Measurements from ENCODE around the gene GTF3C2. TPM values are rescaled to one million over a fixed set of nuclear protein-coding genes. Genes with fewer than 3 reads are reported as not detected.
"Not testable (repeated sequence)": the region's sequence is repeated elsewhere in the genome, so short reads cannot be mapped to it uniquely, and the experiment has no call there.

GTF3C2 gene
- total RNA-seq, 1 experiment from 2014 or later = 77.7 TPM

DNA sequence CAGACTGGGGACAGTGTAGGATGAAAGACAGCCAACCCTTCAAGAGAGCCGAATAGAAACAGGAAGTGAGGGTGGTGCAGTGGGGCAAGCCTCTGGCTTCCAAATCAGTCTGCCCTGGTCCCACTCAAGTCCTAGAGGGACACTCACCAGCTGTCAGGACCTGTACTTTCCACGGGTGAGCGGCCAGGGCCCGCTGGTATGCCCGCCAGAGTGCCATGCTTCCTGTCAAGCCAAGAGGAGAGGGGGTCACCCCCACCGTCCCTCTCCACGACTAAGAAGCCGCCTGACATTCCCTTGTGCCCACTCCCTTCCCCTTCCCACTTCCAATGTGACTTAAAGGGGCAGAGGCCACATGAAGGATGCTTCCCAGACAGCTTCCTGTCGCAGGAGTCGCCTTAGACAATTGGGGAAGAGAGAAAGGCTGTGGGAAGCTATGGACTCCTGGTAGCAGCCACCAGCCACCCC lies 34.2 kb downstream of the GTF3C2 start:
- H3K36me3 ChIP-seq (ENCODE audit: control insufficient read depth, insufficient read depth, low read length) = peaks cover 9% of the 10 kb centered on the region; the same call in 1 of the 2 replicates
- peak; percentile 10 for ATAC-seq
- TF ChIP-seq, protein P1, sequence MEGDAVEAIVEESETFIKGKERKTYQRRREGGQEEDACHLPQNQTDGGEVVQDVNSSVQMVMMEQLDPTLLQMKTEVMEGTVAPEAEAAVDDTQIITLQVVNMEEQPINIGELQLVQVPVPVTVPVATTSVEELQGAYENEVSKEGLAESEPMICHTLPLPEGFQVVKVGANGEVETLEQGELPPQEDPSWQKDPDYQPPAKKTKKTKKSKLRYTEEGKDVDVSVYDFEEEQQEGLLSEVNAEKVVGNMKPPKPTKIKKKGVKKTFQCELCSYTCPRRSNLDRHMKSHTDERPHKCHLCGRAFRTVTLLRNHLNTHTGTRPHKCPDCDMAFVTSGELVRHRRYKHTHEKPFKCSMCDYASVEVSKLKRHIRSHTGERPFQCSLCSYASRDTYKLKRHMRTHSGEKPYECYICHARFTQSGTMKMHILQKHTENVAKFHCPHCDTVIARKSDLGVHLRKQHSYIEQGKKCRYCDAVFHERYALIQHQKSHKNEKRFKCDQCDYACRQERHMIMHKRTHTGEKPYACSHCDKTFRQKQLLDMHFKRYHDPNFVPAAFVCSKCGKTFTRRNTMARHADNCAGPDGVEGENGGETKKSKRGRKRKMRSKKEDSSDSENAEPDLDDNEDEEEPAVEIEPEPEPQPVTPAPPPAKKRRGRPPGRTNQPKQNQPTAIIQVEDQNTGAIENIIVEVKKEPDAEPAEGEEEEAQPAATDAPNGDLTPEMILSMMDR (IDR thresholded peaks at IDR 0.05) = no peak
- TF ChIP-seq SIN3A (IDR thresholded peaks at IDR 0.05; ENCODE audit: borderline replicate concordance, insufficient read depth, low read depth, low read length) (no peak), POLR2AphosphoS5 (IDR thresholded peaks at IDR 0.05; ENCODE audit: low read depth, low read length) (no peak), TCF7L2 (IDR thresholded peaks at IDR 0.05; ENCODE audit: low read depth, low read length) (no peak)
- TF ChIP-seq, protein P2, sequence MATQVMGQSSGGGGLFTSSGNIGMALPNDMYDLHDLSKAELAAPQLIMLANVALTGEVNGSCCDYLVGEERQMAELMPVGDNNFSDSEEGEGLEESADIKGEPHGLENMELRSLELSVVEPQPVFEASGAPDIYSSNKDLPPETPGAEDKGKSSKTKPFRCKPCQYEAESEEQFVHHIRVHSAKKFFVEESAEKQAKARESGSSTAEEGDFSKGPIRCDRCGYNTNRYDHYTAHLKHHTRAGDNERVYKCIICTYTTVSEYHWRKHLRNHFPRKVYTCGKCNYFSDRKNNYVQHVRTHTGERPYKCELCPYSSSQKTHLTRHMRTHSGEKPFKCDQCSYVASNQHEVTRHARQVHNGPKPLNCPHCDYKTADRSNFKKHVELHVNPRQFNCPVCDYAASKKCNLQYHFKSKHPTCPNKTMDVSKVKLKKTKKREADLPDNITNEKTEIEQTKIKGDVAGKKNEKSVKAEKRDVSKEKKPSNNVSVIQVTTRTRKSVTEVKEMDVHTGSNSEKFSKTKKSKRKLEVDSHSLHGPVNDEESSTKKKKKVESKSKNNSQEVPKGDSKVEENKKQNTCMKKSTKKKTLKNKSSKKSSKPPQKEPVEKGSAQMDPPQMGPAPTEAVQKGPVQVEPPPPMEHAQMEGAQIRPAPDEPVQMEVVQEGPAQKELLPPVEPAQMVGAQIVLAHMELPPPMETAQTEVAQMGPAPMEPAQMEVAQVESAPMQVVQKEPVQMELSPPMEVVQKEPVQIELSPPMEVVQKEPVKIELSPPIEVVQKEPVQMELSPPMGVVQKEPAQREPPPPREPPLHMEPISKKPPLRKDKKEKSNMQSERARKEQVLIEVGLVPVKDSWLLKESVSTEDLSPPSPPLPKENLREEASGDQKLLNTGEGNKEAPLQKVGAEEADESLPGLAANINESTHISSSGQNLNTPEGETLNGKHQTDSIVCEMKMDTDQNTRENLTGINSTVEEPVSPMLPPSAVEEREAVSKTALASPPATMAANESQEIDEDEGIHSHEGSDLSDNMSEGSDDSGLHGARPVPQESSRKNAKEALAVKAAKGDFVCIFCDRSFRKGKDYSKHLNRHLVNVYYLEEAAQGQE (IDR thresholded peaks at IDR 0.05; ENCODE audit: insufficient read depth in 1 of 2, low read depth in 2 of 2, low read length in 1 of 2) = no peak
- H3K9me3 ChIP-seq (ENCODE audit: control insufficient read depth, insufficient read depth, low read depth, low read length) = no peaks in the 10 kb centered on the region
- H3K4me1 ChIP-seq (ENCODE audit: control insufficient read depth, insufficient read depth, low read length) = peaks cover 27% of the 10 kb centered on the region
- CTCF ChIA-PET = interaction anchor here (0.5 kb wide), 1 partner anchor 50 kb away, joined by 3 read pairs; no protein-coding TSS in a partner anchor
- peak overlapping the region; percentile 89 to 99 for H3K4me3 ChIP-seq (ENCODE audit: low read depth in 2 of 2, low read length in 2 of 2)
- no peaks in the 10 kb centered on the region for H3K27me3 ChIP-seq (ENCODE audit: control insufficient read depth, insufficient read depth, low read length)
- DNase-seq (ENCODE audit: low read depth, low spot score) = no peak
- POLR2A ChIA-PET = no interaction called here
- TSS peak; percentile 89 for BruUV-seq (replicated peaks)
- intact Hi-C loops (cut with micrococcal nuclease; ENCODE audit: unreplicated experiment) = no loop called here
- in situ Hi-C loops (cut with HindIII; ENCODE audit: low pct_unique_long_range_greater_than_20kb, low sequenced_read_pairs) = no loop called here
- H3K27ac ChIP-seq (ENCODE audit: low read length) = peak overlapping the region; percentile 100

DNA sequence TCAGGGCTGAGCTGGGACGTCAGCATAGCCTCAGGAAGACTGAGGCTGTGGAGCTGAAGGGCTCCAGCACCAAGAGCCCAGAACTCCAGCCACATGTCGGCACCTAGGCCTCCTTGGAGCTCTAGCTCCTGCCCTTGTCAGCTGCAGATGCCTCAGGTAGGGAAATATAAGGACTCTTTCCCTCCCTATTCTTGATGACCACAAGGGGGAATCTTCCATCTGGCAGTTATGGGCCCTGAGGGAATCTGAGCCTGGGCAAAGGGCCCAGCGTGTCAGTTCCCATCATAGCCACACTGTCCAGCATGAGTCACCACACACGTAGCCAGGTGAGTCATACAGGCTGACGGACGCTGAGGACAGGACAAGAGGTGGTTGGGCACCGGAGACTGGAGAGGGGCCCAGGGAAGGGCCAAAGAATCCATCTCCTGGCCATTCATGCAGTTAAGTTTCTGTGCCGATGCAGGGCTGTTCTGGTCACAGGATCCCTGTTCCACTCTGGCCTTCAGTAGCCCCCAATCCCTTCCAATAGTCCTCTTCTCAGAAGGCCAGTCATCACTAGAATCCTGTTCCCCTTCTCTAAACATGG lies 35.5 kb downstream of the GTF3C2 start:
- ChIA-PET CTCF (interaction anchor here (0.6 kb wide), 1 partner anchor 37 kb away, joined by 5 read pairs; no protein-coding TSS in a partner anchor), POLR2A (no interaction called here)
- peak; percentile 90 for ATAC-seq
- TF ChIP-seq SIN3A (IDR thresholded peaks at IDR 0.05; ENCODE audit: borderline replicate concordance, insufficient read depth, low read depth, low read length) = no peak
- TF ChIP-seq POLR2AphosphoS5 (IDR thresholded peaks at IDR 0.05; ENCODE audit: low read depth, low read length) = peak; percentile 73; the same call in 1 of the 2 replicates
- 0 out of 2 replicates have a peak, but pooled peaks have one; percentile 20 for TF ChIP-seq TCF7L2 (IDR thresholded peaks at IDR 0.05; ENCODE audit: low read depth, low read length)
- DNase-seq (ENCODE audit: low read depth, low spot score) = peak; percentile 95
- in situ Hi-C loops (cut with HindIII; ENCODE audit: low pct_unique_long_range_greater_than_20kb, low sequenced_read_pairs) = no loop called here
- Histone ChIP-seq H3K27me3 (ENCODE audit: control insufficient read depth, insufficient read depth, low read length) (no peaks in the 10 kb centered on the region), H3K9me3 (ENCODE audit: control insufficient read depth, insufficient read depth, low read depth, low read length) (no peaks in the 10 kb centered on the region), H3K36me3 (ENCODE audit: control insufficient read depth, insufficient read depth, low read length) (peaks cover 6% of the 10 kb centered on the region; the same call in 1 of the 2 replicates), H3K4me1 (ENCODE audit: control insufficient read depth, insufficient read depth, low read length) (peaks cover 27% of the 10 kb centered on the region), H3K27ac (ENCODE audit: low read length) (peak overlapping the region; percentile 100), H3K4me3 (ENCODE audit: low read depth in 2 of 2, low read length in 2 of 2) (peak overlapping the region; percentile 89 to 99)
- intact Hi-C loops (cut with micrococcal nuclease; ENCODE audit: unreplicated experiment) = no loop called here
- BruUV-seq (replicated peaks) = no TSS peak

DNA sequence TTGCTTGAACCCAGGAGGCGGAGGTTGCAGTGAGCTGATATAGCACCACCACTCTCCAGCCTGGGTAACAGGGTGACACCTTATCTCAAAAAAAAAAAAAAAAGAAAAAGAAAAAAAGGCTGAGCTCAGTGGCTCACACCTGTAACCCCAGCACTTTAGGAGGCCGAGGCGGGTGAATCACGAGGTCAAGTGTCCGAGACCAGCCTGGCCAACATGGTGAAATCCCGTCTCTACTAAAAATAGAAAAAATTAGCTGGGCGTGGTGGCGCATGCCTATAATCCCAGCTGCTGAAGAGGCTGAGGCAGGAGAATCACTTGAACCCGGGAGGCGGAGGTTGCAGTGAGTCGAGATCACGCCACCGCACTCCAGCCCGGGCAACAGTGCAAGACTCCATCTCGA lies 36.7 kb downstream of the GTF3C2 start:
- H3K9me3 ChIP-seq (ENCODE audit: control insufficient read depth, insufficient read depth, low read depth, low read length); H3K4me3 ChIP-seq (ENCODE audit: low read depth in 2 of 2, low read length in 2 of 2); H3K27ac ChIP-seq (ENCODE audit: low read length); intact Hi-C loops (cut with micrococcal nuclease; ENCODE audit: unreplicated experiment); in situ Hi-C loops (cut with HindIII; ENCODE audit: low pct_unique_long_range_greater_than_20kb, low sequenced_read_pairs); DNase-seq (ENCODE audit: low read depth, low spot score); H3K36me3 ChIP-seq (ENCODE audit: control insufficient read depth, insufficient read depth, low read length); ATAC-seq; H3K27me3 ChIP-seq (ENCODE audit: control insufficient read depth, insufficient read depth, low read length); CTCF ChIA-PET; BruUV-seq (replicated peaks): not testable (repeated sequence)
- H3K4me1 ChIP-seq (ENCODE audit: control insufficient read depth, insufficient read depth, low read length) = peaks cover 27% of the 10 kb centered on the region
- POLR2A ChIA-PET = interaction anchor here (0.6 kb wide), 1 partner anchor 42 kb away, joined by 7 read pairs; no protein-coding TSS in a partner anchor

Data from Panc1 (cell line).